ENCODE data around the gene SLC7A10.

DNA sequence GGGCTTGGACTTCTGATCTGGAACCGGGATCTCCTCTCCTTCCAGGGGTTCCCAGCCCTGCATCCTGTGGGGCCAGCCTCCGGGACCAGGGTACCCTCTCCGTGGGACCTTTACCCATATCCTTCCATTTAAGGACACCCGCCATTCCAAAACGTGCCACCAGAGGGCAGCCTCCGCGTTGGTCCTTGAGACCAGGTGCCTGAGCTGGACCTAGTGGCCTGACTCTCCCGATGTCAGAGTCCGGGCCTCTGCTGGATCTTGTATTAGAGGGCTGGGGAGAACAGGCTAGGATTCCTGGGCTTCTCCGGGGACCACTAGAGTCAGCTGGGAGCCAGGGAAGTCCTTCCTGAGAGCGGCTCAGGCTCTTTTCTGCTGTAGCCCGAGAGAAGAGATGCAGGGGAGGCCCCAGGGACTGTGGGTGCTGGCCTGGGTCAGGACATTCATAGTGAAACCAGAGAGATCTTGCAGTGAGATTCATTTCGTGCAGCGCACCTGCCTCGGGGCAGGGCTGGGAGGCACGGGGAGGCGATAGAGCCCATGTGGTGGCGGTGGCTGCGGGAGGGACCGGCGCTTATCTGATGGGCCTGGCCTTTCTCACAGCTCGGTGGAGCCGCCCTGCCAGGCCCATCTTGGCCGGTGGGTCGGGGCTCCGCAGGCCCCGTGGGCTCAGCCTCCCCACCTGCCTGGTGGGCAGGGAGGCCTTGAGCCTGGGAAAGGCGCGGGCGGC, 9.8 kb upstream of the SLC7A10 start:
- TF ChIP-seq, protein P1, sequence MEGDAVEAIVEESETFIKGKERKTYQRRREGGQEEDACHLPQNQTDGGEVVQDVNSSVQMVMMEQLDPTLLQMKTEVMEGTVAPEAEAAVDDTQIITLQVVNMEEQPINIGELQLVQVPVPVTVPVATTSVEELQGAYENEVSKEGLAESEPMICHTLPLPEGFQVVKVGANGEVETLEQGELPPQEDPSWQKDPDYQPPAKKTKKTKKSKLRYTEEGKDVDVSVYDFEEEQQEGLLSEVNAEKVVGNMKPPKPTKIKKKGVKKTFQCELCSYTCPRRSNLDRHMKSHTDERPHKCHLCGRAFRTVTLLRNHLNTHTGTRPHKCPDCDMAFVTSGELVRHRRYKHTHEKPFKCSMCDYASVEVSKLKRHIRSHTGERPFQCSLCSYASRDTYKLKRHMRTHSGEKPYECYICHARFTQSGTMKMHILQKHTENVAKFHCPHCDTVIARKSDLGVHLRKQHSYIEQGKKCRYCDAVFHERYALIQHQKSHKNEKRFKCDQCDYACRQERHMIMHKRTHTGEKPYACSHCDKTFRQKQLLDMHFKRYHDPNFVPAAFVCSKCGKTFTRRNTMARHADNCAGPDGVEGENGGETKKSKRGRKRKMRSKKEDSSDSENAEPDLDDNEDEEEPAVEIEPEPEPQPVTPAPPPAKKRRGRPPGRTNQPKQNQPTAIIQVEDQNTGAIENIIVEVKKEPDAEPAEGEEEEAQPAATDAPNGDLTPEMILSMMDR (IDR thresholded peaks at IDR 0.05), result peak; percentile 76 to 90 (median 84)
- TF ChIP-seq POLR2AphosphoS5 (IDR thresholded peaks at IDR 0.05), result no peak
- TF ChIP-seq EP300 (IDR thresholded peaks at IDR 0.05), result no peak
- no peak for TF ChIP-seq POLR2A (IDR thresholded peaks at IDR 0.05)
